ENCODE data around the gene NID2. TPM values are rescaled to one million over a fixed set of nuclear protein-coding genes. Genes with fewer than 3 reads are reported as not detected.

NID2 gene
- total RNA-seq, 4 donors from 2014 or later, result 8.6 to 16.5 (median 11.5) TPM

- H3K36me3 ChIP-seq, result no peaks in the 10 kb centered on the region
- H3K9me3 ChIP-seq, result no peaks in the 10 kb centered on the region
- no peaks in the 10 kb centered on the region for H3K27me3 ChIP-seq
- no peak overlapping the region for H3K4me3 ChIP-seq
- H3K27ac ChIP-seq, result no peak overlapping the region
- no peak for DNase-seq
- no peak for TF ChIP-seq CTCF (IDR thresholded peaks at IDR 0.05)
- TF ChIP-seq POLR2A (IDR thresholded peaks at IDR 0.05), result no peak
- no peaks in the 10 kb centered on the region for H3K4me1 ChIP-seq
These were observed 101.3 kb downstream of the NID2 start for GRCh38 chr14:51967521-51967920.

DNA sequence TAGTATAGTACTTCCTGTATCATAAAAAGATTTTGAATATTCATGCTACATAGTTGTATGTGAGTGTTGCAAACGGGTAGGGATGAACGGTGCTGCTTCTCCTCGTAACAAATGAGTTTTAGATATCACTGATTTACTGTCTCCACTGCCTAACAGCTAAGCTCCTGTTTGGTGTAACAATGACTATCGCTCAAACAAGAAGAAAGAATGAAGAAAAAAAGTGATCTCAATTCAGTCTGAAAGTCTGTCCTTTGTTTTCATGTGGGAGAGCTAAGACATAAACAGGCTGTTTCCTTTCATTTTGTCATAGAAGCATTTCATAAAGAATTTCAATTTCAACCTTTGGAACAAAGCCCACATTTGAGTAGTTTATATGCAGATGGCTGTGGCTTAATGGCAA lies 105.6 kb downstream of the NID2 start:
- peaks cover 0 to 5% (median 0%) of the 10 kb centered on the region in 3 donors for H3K36me3 ChIP-seq
- no peak overlapping the region for H3K4me3 ChIP-seq
- H3K4me1 ChIP-seq, result no peaks in the 10 kb centered on the region
- TF ChIP-seq POLR2A (IDR thresholded peaks at IDR 0.05) (no peak), CTCF (IDR thresholded peaks at IDR 0.05) (no peak)
- DNase-seq, result no peak
- H3K27ac ChIP-seq, result peak overlapping the region in 1 of 4 donors; percentile 41
- H3K9me3 ChIP-seq, result peaks cover 0 to 6% (median 0%) of the 10 kb centered on the region in 4 donors
- no peaks in the 10 kb centered on the region for H3K27me3 ChIP-seq

DNA sequence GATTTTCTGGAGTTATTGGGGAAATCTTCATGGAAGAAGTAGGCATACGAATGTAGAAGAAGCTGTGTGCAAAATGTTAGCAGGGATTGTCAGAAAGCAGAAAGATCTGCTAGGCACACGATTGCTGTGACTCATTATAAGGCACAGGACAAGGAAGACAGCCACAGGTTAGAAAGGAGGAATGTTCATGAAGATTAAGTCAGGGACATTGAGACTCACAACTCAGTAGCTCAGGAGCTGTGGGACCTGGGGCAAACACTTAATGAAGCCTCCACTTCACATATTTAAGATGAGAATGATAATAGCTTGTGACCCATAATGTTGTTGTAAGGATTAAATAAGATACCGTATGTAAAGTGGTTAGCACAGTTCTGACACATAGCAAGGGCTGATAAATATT lies 106.1 kb downstream of the NID2 start:
- Histone ChIP-seq H3K36me3 (peaks cover 0 to 7% (median 0%) of the 10 kb centered on the region in 3 donors), H3K4me3 (no peak overlapping the region), H3K27me3 (no peaks in the 10 kb centered on the region), H3K4me1 (no peaks in the 10 kb centered on the region), H3K27ac (peak overlapping the region in 1 of 4 donors; percentile 41), H3K9me3 (peaks cover 0 to 6% (median 0%) of the 10 kb centered on the region in 4 donors)
- DNase-seq, result no peak
- TF ChIP-seq POLR2A (IDR thresholded peaks at IDR 0.05) (no peak), CTCF (IDR thresholded peaks at IDR 0.05) (no peak)

DNA sequence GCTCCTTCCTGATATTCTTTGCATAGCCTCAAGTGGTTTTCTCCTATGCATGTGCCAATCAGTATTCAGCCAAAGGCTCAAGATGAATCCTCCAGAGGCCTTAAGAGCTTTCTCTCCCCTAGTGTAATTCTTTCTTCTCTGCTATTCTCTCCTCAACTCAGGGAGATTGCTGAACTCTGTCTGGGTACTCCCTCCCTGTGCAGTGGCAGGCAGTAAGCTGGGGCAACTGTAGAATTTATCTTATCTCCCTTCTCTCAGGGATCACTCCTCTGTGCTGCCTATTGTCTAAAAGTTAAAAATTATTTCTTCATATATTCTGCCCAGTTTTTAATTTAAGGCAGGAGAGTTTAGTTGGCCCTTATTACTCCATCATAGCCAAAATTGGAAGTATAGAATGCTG lies 108.0 kb downstream of the NID2 start:
- Histone ChIP-seq H3K36me3 (peaks cover 0 to 7% (median 0%) of the 10 kb centered on the region in 3 donors), H3K4me1 (no peaks in the 10 kb centered on the region), H3K27me3 (no peaks in the 10 kb centered on the region), H3K27ac (no peak overlapping the region), H3K9me3 (peaks cover 0 to 6% (median 0%) of the 10 kb centered on the region in 4 donors), H3K4me3 (no peak overlapping the region)
- TF ChIP-seq CTCF (IDR thresholded peaks at IDR 0.05), result no peak
- TF ChIP-seq POLR2A (IDR thresholded peaks at IDR 0.05), result no peak
- no peak for DNase-seq

DNA sequence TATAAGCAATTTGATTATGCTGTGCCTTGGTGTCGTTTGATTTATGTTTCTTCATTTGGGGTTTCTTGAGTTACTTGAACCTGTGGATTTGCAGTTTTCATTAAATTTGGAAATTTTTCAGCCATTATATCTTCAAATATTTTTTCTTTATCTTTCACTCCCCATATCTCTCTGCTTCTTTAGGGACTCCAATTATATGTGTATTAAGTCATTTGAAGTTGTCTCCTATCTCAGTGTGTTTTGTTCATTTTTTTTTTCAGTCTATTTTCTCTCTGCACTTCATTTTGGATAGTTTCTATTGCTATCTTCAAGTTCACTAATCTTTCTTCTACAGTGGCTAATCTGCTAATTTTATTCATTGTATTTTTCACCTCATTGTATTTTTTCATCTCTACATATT lies 108.9 kb downstream of the NID2 start:
- peaks cover 0 to 7% (median 0%) of the 10 kb centered on the region in 3 donors for H3K36me3 ChIP-seq
- peaks cover 0 to 6% (median 0%) of the 10 kb centered on the region in 4 donors for H3K9me3 ChIP-seq
- H3K27me3 ChIP-seq, result no peaks in the 10 kb centered on the region
- no peak for DNase-seq
- TF ChIP-seq CTCF (IDR thresholded peaks at IDR 0.05) (no peak), POLR2A (IDR thresholded peaks at IDR 0.05) (no peak)
- no peaks in the 10 kb centered on the region for H3K4me1 ChIP-seq
- H3K4me3 ChIP-seq, result no peak overlapping the region
- no peak overlapping the region for H3K27ac ChIP-seq

DNA sequence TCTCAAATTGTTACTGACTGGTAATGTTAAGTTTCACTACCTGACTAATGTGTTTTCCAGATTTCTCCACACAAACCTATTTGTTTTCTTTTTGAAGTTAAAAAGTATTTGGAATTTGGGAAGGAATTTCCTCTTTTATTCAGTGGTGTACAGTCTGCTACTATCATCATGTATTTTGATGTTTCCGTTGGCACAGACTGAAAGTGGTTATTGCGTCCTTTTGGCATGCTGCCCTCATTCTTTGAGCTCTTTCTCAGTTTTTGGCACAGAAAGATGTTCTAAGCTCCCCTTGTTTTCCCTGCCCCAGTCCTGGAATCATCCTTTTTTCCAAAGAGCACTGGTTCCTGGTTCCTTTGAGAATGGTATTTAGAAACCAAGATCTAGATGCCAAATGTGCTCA lies 110.9 kb downstream of the NID2 start:
- no peaks in the 10 kb centered on the region for H3K27me3 ChIP-seq
- TF ChIP-seq POLR2A (IDR thresholded peaks at IDR 0.05) (no peak), CTCF (IDR thresholded peaks at IDR 0.05) (no peak)

More for the DNA sequence above, 110.9 kb downstream of the NID2 start:
- Histone ChIP-seq H3K4me1 (no peaks in the 10 kb centered on the region), H3K36me3 (peaks cover 0 to 7% (median 0%) of the 10 kb centered on the region in 3 donors), H3K27ac (no peak overlapping the region), H3K4me3 (no peak overlapping the region), H3K9me3 (peaks cover 0 to 6% (median 0%) of the 10 kb centered on the region in 4 donors)
- no peak for DNase-seq
